IMR-90 (cell line): Measurements from ENCODE around the gene HDAC7. TPM values are rescaled to one million over a fixed set of nuclear protein-coding genes. Genes with fewer than 3 reads are reported as not detected.

ENCODE experiments used
- ATAC-seq: fragments of 200-7000 bp; cut with Tn5 transposase; 2 replicates; pipeline ENCODE4 v1.9.1; 2020; ENCODE audit warnings: low read depth, mild to moderate bottlenecking, moderate library complexity
- BruUV-seq: library from RNA; stranded (reverse); fragments of 400-500 nt; replicated peaks from 2 replicates; lab custom pipeline; 2021; lab: Mats Ljungman, UMichigan
- CTCF ChIA-PET: fragments of 300-600 bp; formaldehyde crosslinking; extraction: SDS; loops from one replicate; lab custom pipeline; 2021; ENCODE audit warnings: antibody characterized with exemption; lab: Yijun Ruan, JAX
- POLR2A ChIA-PET: fragments of 300-600 bp; sonication (Branson Sonifier 250); formaldehyde crosslinking; loops from one replicate; lab custom pipeline; 2022; ENCODE audit warnings: antibody characterized with exemption; ENCODE audit not compliant: unreplicated experiment; lab: Charles Lee
- DNase-seq: peaks from one replicate; pipeline ENCODE4 v3.0.0; 2013
- H2AFZ ChIP-seq: replicated peaks from 2 replicates; pipeline ENCODE3; 2013; ENCODE audit warnings: low read length, mild to moderate bottlenecking; ENCODE audit not compliant: poor library complexity
- H2AK5ac ChIP-seq: 2 replicates; pipeline ENCODE4 v1.6.1; 2013; ENCODE audit warnings: low read depth, low read length, inconsistent platforms
- H2AK9ac ChIP-seq: replicated peaks from 2 replicates; pipeline ENCODE3; 2013; ENCODE audit warnings: mild to moderate bottlenecking, low read depth, low read length, moderate library complexity; ENCODE audit not compliant: poor library complexity
- H2BK120ac ChIP-seq: 2 replicates; pipeline ENCODE4 v1.6.1; 2013; ENCODE audit warnings: low read depth, low read length, inconsistent platforms
- H2BK15ac ChIP-seq: 3 replicates; pipeline ENCODE4 v1.6.1; 2013; ENCODE audit warnings: low read depth, low read length, inconsistent platforms
- H2BK20ac ChIP-seq: 2 replicates; pipeline ENCODE4 v1.6.1; 2013; ENCODE audit warnings: low read depth, mild to moderate bottlenecking, inconsistent platforms, low read length, moderate library complexity
- H2BK5ac ChIP-seq: 2 replicates; pipeline ENCODE4 v1.6.1; 2013; ENCODE audit warnings: mild to moderate bottlenecking, low read depth, low read length, inconsistent platforms; ENCODE audit not compliant: poor library complexity, severe bottlenecking
- H3K14ac ChIP-seq: replicated peaks from 2 replicates; pipeline ENCODE4 v1.6.1; 2013; ENCODE audit warnings: low read depth, low read length, inconsistent platforms
- H3K18ac ChIP-seq: 2 replicates; pipeline ENCODE4 v1.6.1; 2013; ENCODE audit warnings: low read depth, low read length, control low read depth
- H3K23ac ChIP-seq: 2 replicates; pipeline ENCODE4 v1.6.1; 2013; ENCODE audit warnings: low read depth, low read length, inconsistent platforms
- H3K27ac ChIP-seq: 2 replicates; pipeline ENCODE4 v1.5.1; 2013; ENCODE audit warnings: mild to moderate bottlenecking, control low read depth, low read length; ENCODE audit not compliant: insufficient read depth
- H3K27me3 ChIP-seq: 2 replicates; pipeline ENCODE4 v1.6.1; 2013; ENCODE audit warnings: low read length; ENCODE audit not compliant: control insufficient read depth, insufficient read depth
- H3K36me3 ChIP-seq: 2 replicates; pipeline ENCODE4 v1.6.1; 2013; ENCODE audit warnings: low read length, mixed read lengths; ENCODE audit not compliant: control insufficient read depth, insufficient read depth
- H3K4ac ChIP-seq: 2 replicates; pipeline ENCODE4 v1.6.1; 2013; ENCODE audit warnings: low read depth, low read length, inconsistent platforms
- H3K4me1 ChIP-seq: 2 replicates; pipeline ENCODE4 v1.6.1; 2013; ENCODE audit warnings: low read length, mixed read lengths; ENCODE audit not compliant: control insufficient read depth, insufficient read depth
- H3K4me2 ChIP-seq: 2 replicates; pipeline ENCODE4 v1.6.1; 2013; ENCODE audit warnings: low read depth, mild to moderate bottlenecking, control low read depth, low read length, moderate library complexity
- H3K4me3 ChIP-seq: 2 replicates; pipeline ENCODE4 v1.5.1; 2013; ENCODE audit warnings: low read depth, mild to moderate bottlenecking, control low read depth, low read length, moderate library complexity; ENCODE audit not compliant: insufficient read depth
- H3K56ac ChIP-seq: 2 replicates; pipeline ENCODE4 v1.6.1; 2013; ENCODE audit warnings: low read length, inconsistent platforms; ENCODE audit not compliant: insufficient read depth; ENCODE audit errors: extremely low read depth
- H3K79me1 ChIP-seq, 2 experiments: 2 replicates each; pipeline ENCODE4 v1.6.1; 2013; ENCODE audit warnings: low read length in 2 of 2, inconsistent platforms in 1 of 2, low read depth in 1 of 2
- H3K9ac ChIP-seq: 2 replicates; pipeline ENCODE4 v1.6.1; 2013; ENCODE audit warnings: low read depth, low read length, control low read depth
- H3K9me1 ChIP-seq: 2 replicates; pipeline ENCODE4 v1.6.1; 2013; ENCODE audit warnings: low read length, inconsistent platforms; ENCODE audit not compliant: insufficient read depth
- H3K9me3 ChIP-seq: 2 replicates; pipeline ENCODE4 v1.6.1; 2013; ENCODE audit warnings: low read length; ENCODE audit not compliant: control insufficient read depth, insufficient read depth
- H4K20me1 ChIP-seq: 2 replicates; pipeline ENCODE4 v1.6.1; 2013; ENCODE audit warnings: low read length, inconsistent platforms; ENCODE audit not compliant: insufficient read depth
- H4K5ac ChIP-seq: 2 replicates; pipeline ENCODE4 v1.6.1; 2013; ENCODE audit warnings: mild to moderate bottlenecking, low read depth, low read length, control low read depth
- H4K8ac ChIP-seq, 2 experiments: 2 replicates each; pipeline ENCODE4 v1.6.1; 2013; ENCODE audit warnings: low read depth in 2 of 2, low read length in 2 of 2, control low read depth in 1 of 2, inconsistent platforms in 1 of 2
- H4K91ac ChIP-seq: 2 replicates; pipeline ENCODE4 v1.6.1; 2013; ENCODE audit warnings: low read depth, low read length, inconsistent platforms; ENCODE audit not compliant: insufficient read depth
- BHLHE40 ChIP-seq: fragments of 150-350 bp; IDR thresholded peaks from 2 replicates; pipeline ENCODE4 v1.6.1; 2016; ENCODE audit warnings: mild to moderate bottlenecking, low read depth, low read length
- CHD1 ChIP-seq: IDR thresholded peaks from 2 replicates; pipeline ENCODE4 v1.6.1; 2012; ENCODE audit warnings: low read depth, low read length, improper control_type of control experiment
- FOS ChIP-seq: fragments of 150-350 bp; IDR thresholded peaks from 2 replicates; pipeline ENCODE4 v1.6.1; 2016; ENCODE audit warnings: low read depth, low read length
- MAZ ChIP-seq: IDR thresholded peaks from 2 replicates; pipeline ENCODE4 v1.6.1; 2012; ENCODE audit warnings: low read depth, mild to moderate bottlenecking, low read length, improper control_type of control experiment, moderate library complexity, borderline replicate concordance
- RCOR1 ChIP-seq: IDR thresholded peaks from 2 replicates; pipeline ENCODE4 v1.6.1; 2012; ENCODE audit warnings: mild to moderate bottlenecking, low read length, improper control_type of control experiment; ENCODE audit not compliant: insufficient replicate concordance
- SMC3 ChIP-seq: fragments of 150-350 bp; IDR thresholded peaks from 2 replicates; pipeline ENCODE4 v1.6.1; 2016; ENCODE audit warnings: low read depth, mild to moderate bottlenecking, antibody characterized with exemption, low read length, moderate library complexity
- WGBS, 2 experiments: methylation state at CpG; one replicate each; pipeline versions ENCODE4 v1.1.5 to v1.1.7; 2013; ENCODE audit warnings: missing lambda C conversion rate in 2 of 2; ENCODE audit not compliant: insufficient read length in 1 of 2; ENCODE audit errors: extremely low coverage in 2 of 2; 5-methylcytosine and 5-hydroxymethylcytosine counted together
- dilution Hi-C: fragments of 300-500 bp; cut with HindIII; formaldehyde crosslinking; loops from one replicate; pipeline ENCODE4 v1.14.3; 2018; ENCODE audit warnings: low sequenced_read_pairs; ENCODE audit not compliant: unreplicated experiment
- in situ Hi-C: fragments of 300-500 bp; cut with MboI; formaldehyde crosslinking; loops from 3 replicates; pipeline ENCODE4 v1.14.3; 2019; ENCODE audit warnings: low sequenced_read_pairs, inconsistent platforms, mixed read lengths
- intact Hi-C: fragments of 100-400 bp; cut with micrococcal nuclease; formaldehyde crosslinking; loops from 2 replicates; pipeline ENCODE4 v1.10.0; 2022
- polyA plus RNA-seq, 3 experiments: library from polyadenylated mRNA; depleted of rRNA; stranded (reverse); fragments of >200 nt; gene quantifications; 2 replicates each; pipeline ENCODE4 v1.2.3, GENCODE V29; 2012; ENCODE audit warnings: low replicate concordance in 1 of 3
- total RNA-seq: library from RNA; depleted of rRNA; stranded (reverse); fragments of >200 nt; gene quantifications from 2 replicates; pipeline ENCODE4 v1.2.3, GENCODE V29; 2012
- TF ChIP-seq, protein P1 (sequence below): conservative IDR thresholded peaks from 2 replicates; pipeline ENCODE4 v1.5.1; 2012; ENCODE audit warnings: mild to moderate bottlenecking, low read depth, low read length, improper control_type of control experiment
- TF ChIP-seq, protein P2 (sequence below): fragments of 150-350 bp; IDR thresholded peaks from 2 replicates; pipeline ENCODE4 v1.6.1; 2017; ENCODE audit warnings: mild to moderate bottlenecking, antibody characterized with exemption, low read length, low read depth

HDAC7 gene
- total and polyA plus RNA-seq, 2 of the 4 experiments (the other 2 are of a cell fraction) = 10.4 to 64.7 TPM

DNA sequence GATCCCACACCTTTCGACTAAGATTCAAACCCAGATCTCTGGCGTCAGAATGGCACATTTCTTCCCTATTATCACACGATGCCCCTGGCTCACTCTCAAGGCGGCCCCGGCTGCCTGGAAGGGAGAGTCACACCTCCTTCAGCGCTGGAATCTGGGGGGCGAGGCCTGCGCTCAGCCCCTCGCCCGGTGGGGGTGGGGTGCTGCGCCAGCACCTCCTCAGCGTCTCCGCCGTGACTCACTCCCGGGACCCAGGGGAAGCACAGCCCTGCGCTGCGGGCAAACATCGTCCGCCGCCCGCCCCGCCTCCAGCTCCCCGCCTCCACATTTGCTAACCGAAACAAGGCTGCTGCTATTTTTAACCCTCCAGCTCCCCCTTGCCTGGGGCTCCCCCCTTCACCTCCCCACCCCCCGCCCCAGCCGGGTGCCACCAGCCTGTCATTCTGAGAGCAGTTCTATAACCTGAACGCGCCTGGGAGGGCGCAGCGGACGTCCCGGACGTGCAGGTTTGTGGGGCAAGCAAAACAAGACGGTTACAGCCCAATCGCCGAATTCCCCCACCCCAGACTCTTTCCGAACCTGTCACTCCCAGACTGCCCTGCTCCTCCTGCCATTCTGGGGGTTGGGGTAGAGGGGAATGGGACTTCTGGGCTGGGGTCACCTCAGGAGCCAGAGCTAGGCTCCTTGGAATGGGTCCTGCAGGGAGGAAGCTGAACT, 6.7 kb downstream of the HDAC7 start:
- Histone ChIP-seq H2BK20ac (peak overlapping the region; percentile 86; the same call in 1 of the 2 replicates), H3K18ac (peak overlapping the region; percentile 74), H3K4me3 (peak overlapping the region; percentile 23; the same call in 1 of the 2 replicates), H2BK5ac (peak overlapping the region; percentile 95), H2BK120ac (peak overlapping the region; percentile 83), H2BK15ac (peak overlapping the region; percentile 51; the same call in 2 of the 3 replicates), H3K4ac (peak overlapping the region; percentile 92), H3K4me1 (peaks cover 70% of the 10 kb centered on the region), H3K27ac (peak overlapping the region; percentile 94), H4K8ac (peak overlapping the region; percentile 31 to 78), H3K14ac (peak overlapping the region; percentile 90), H3K79me1 (peaks cover 14 to 74% of the 10 kb centered on the region in 2 experiments; a peak in 3 of 4 replicates), H2AFZ (peak overlapping the region; percentile 68), H3K36me3 (peaks cover 9% of the 10 kb centered on the region; the same call in 1 of the 2 replicates), H3K56ac (peak overlapping the region; percentile 48), H4K5ac (peak overlapping the region; percentile 83), H3K23ac (peak overlapping the region; percentile 96), H4K91ac (peak overlapping the region; percentile 79), H3K9ac (peak overlapping the region; percentile 66), H3K4me2 (peak overlapping the region; percentile 81), H3K9me3 (no peaks in the 10 kb centered on the region), H2AK9ac (peak overlapping the region; percentile 90), H2AK5ac (peak overlapping the region; percentile 91), H3K27me3 (no peaks in the 10 kb centered on the region), H3K9me1 (peaks cover 42% of the 10 kb centered on the region), H4K20me1 (peaks cover 96% of the 10 kb centered on the region)
- TF ChIP-seq FOS = peak; percentile 86
- 0 out of 2 replicates have a peak, but pooled peaks have one; percentile 8 for TF ChIP-seq SMC3
- TF ChIP-seq RCOR1 = peak; percentile 15
- TF ChIP-seq, protein P1, sequence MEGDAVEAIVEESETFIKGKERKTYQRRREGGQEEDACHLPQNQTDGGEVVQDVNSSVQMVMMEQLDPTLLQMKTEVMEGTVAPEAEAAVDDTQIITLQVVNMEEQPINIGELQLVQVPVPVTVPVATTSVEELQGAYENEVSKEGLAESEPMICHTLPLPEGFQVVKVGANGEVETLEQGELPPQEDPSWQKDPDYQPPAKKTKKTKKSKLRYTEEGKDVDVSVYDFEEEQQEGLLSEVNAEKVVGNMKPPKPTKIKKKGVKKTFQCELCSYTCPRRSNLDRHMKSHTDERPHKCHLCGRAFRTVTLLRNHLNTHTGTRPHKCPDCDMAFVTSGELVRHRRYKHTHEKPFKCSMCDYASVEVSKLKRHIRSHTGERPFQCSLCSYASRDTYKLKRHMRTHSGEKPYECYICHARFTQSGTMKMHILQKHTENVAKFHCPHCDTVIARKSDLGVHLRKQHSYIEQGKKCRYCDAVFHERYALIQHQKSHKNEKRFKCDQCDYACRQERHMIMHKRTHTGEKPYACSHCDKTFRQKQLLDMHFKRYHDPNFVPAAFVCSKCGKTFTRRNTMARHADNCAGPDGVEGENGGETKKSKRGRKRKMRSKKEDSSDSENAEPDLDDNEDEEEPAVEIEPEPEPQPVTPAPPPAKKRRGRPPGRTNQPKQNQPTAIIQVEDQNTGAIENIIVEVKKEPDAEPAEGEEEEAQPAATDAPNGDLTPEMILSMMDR = no peak
- TF ChIP-seq, protein P2, sequence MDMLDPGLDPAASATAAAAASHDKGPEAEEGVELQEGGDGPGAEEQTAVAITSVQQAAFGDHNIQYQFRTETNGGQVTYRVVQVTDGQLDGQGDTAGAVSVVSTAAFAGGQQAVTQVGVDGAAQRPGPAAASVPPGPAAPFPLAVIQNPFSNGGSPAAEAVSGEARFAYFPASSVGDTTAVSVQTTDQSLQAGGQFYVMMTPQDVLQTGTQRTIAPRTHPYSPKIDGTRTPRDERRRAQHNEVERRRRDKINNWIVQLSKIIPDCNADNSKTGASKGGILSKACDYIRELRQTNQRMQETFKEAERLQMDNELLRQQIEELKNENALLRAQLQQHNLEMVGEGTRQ = no peak
- peak; percentile 63 for TF ChIP-seq BHLHE40
- no peak for TF ChIP-seq CHD1
- TF ChIP-seq MAZ = peak; percentile 91; the same call in 1 of the 2 replicates
- in situ Hi-C loops (no loop called here), dilution Hi-C loops (no loop called here), intact Hi-C loops (no loop called here)
- ChIA-PET POLR2A (no interaction called here), CTCF (interaction anchor here (1.2 to 1.3 kb wide), 2 partner anchors 26 to 45 kb away, joined by 3 to 5 read pairs; no protein-coding TSS in a partner anchor)
- DNase-seq = peak; percentile 83
- BruUV-seq = no TSS peak
- WGBS, 2 experiments = no CpG with 5 or more reads among the region's 37 CpGs
- ATAC-seq = peak; percentile 80
